PC-3 (cell line): ENCODE measurements around the gene IL32.

Source experiments
- CTCF ChIP-seq: fragments of 300-600 bp; sonication (generic); conservative IDR thresholded peaks from 2 replicates; pipeline ENCODE4 v1.5.1; 2017; ENCODE audit warnings: antibody characterized with exemption, low read depth, mild to moderate bottlenecking, low read length
- EZH2 ChIP-seq: fragments of 300-600 bp; sonication (generic); IDR thresholded peaks from one replicate; pipeline ENCODE4 v1.6.1; 2017; ENCODE audit warnings: antibody characterized with exemption, mild to moderate bottlenecking, low read length; ENCODE audit not compliant: unreplicated experiment
- EZH2phosphoT487 ChIP-seq: fragments of 300-600 bp; sonication (generic); IDR thresholded peaks from 2 replicates; pipeline ENCODE4 v1.6.1; 2018; ENCODE audit warnings: mild to moderate bottlenecking, antibody characterized with exemption, low read length, borderline replicate concordance

- TF ChIP-seq CTCF (no peak), EZH2phosphoT487 (no peak), EZH2 (no peak)
Measured at GRCh38 chr16:3115003-3115402, 49.6 kb downstream of the IL32 start.
